ENCODE results near the gene MAGI1.

DNA sequence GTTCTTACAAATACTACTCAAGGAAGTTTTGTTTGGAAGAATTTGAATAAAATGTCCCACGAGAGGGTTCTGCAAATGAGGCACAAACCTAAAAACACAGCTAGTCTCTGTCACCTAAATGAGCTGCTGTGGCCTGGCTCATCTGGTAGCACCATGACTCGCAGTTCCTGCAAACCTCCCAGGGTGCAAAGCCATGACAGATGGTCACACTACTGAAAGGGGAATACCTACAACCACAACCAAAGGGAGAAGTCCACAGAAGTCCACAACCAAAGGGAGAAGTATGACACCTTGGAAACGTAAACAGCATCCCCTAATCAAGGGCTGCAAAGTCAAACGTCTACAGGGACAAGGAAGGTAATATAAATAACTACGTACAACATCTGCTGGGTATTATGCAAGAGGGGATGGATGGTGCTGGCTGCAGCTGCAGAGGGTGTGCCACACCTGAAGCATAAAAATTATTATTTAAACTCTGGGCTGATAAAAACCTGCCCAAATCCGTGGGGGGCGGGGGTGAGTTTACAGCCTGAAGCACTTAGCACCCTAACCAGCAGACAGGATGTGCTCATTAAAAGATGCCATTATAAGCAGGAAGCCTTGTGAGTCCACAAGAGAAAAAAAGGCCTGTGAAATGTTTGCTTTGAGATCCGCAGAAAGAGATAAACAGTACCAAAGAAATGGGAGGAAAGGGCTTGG, 184.0 kb downstream of the MAGI1 start:
- TF ChIP-seq, protein P1, sequence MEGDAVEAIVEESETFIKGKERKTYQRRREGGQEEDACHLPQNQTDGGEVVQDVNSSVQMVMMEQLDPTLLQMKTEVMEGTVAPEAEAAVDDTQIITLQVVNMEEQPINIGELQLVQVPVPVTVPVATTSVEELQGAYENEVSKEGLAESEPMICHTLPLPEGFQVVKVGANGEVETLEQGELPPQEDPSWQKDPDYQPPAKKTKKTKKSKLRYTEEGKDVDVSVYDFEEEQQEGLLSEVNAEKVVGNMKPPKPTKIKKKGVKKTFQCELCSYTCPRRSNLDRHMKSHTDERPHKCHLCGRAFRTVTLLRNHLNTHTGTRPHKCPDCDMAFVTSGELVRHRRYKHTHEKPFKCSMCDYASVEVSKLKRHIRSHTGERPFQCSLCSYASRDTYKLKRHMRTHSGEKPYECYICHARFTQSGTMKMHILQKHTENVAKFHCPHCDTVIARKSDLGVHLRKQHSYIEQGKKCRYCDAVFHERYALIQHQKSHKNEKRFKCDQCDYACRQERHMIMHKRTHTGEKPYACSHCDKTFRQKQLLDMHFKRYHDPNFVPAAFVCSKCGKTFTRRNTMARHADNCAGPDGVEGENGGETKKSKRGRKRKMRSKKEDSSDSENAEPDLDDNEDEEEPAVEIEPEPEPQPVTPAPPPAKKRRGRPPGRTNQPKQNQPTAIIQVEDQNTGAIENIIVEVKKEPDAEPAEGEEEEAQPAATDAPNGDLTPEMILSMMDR (IDR thresholded peaks at IDR 0.05): no peak
- TF ChIP-seq, protein P2, sequence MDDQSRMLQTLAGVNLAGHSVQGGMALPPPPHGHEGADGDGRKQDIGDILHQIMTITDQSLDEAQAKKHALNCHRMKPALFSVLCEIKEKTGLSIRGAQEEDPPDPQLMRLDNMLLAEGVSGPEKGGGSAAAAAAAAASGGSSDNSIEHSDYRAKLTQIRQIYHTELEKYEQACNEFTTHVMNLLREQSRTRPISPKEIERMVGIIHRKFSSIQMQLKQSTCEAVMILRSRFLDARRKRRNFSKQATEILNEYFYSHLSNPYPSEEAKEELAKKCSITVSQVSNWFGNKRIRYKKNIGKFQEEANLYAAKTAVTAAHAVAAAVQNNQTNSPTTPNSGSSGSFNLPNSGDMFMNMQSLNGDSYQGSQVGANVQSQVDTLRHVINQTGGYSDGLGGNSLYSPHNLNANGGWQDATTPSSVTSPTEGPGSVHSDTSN (IDR thresholded peaks at IDR 0.05): 0 out of 2 replicates have a peak, but pooled peaks have one; percentile 9
- TF ChIP-seq, protein P3, sequence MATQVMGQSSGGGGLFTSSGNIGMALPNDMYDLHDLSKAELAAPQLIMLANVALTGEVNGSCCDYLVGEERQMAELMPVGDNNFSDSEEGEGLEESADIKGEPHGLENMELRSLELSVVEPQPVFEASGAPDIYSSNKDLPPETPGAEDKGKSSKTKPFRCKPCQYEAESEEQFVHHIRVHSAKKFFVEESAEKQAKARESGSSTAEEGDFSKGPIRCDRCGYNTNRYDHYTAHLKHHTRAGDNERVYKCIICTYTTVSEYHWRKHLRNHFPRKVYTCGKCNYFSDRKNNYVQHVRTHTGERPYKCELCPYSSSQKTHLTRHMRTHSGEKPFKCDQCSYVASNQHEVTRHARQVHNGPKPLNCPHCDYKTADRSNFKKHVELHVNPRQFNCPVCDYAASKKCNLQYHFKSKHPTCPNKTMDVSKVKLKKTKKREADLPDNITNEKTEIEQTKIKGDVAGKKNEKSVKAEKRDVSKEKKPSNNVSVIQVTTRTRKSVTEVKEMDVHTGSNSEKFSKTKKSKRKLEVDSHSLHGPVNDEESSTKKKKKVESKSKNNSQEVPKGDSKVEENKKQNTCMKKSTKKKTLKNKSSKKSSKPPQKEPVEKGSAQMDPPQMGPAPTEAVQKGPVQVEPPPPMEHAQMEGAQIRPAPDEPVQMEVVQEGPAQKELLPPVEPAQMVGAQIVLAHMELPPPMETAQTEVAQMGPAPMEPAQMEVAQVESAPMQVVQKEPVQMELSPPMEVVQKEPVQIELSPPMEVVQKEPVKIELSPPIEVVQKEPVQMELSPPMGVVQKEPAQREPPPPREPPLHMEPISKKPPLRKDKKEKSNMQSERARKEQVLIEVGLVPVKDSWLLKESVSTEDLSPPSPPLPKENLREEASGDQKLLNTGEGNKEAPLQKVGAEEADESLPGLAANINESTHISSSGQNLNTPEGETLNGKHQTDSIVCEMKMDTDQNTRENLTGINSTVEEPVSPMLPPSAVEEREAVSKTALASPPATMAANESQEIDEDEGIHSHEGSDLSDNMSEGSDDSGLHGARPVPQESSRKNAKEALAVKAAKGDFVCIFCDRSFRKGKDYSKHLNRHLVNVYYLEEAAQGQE (IDR thresholded peaks at IDR 0.05; ENCODE audit: low read depth, low read length): no peak
- TF ChIP-seq, protein P4, sequence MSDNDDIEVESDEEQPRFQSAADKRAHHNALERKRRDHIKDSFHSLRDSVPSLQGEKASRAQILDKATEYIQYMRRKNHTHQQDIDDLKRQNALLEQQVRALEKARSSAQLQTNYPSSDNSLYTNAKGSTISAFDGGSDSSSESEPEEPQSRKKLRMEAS (IDR thresholded peaks at IDR 0.05; ENCODE audit: low read depth): no peak
- no peak for TF ChIP-seq GATA2 (CRISPR knock-in tag; IDR thresholded peaks at IDR 0.05)
- no peak for TF ChIP-seq RXRA (IDR thresholded peaks at IDR 0.05; ENCODE audit: borderline replicate concordance, low read depth)
- TF ChIP-seq EZH2phosphoT487 (IDR thresholded peaks at IDR 0.05; ENCODE audit: borderline replicate concordance, low read depth): no peak
- TF ChIP-seq MXI1 (IDR thresholded peaks at IDR 0.05; ENCODE audit: low read depth, low read length): no peak
- TF ChIP-seq SMC3 (IDR thresholded peaks at IDR 0.05; ENCODE audit: low read depth, low read length): no peak
- no peak for TF ChIP-seq EP300 (IDR thresholded peaks at IDR 0.05; ENCODE audit: borderline replicate concordance in 1 of 2, low read depth in 1 of 2, low read length in 1 of 2)
- TF ChIP-seq YY1 (IDR thresholded peaks at IDR 0.05; ENCODE audit: low read depth): no peak

Measured in SK-N-SH (cell line).